OCI-LY3 (cell line): ENCODE data around the gene LRP10.
"Not testable (repeated sequence)": the region's sequence is repeated elsewhere in the genome, so short reads cannot be mapped to it uniquely, and the experiment has no call there.

ENCODE experiments used
- H2AFZ ChIP-seq: fragments of 200-600, 300-600 bp; shearing (Covaris generic); 2 replicates; pipeline ENCODE4 v1.6.0; 2014; ENCODE audit warnings: antibody characterized with exemption, low read depth, low read length
- H3K27ac ChIP-seq: fragments of 200-600, 300-600 bp; sonication (generic); 2 replicates; pipeline ENCODE4 v1.5.1; 2014; ENCODE audit warnings: mild to moderate bottlenecking, low read length, moderate library complexity, mixed read lengths
- H3K27me3 ChIP-seq: fragments of 200-600, 300-600 bp; sonication (generic); 2 replicates; pipeline ENCODE4 v1.6.1; 2014; ENCODE audit warnings: low read depth, low read length, mixed read lengths
- H3K36me3 ChIP-seq: fragments of 200-600, 300-600 bp; sonication (generic); replicated peaks from 2 replicates; pipeline ENCODE3; 2014; ENCODE audit warnings: low read depth, low read length, mixed read lengths
- H3K4me1 ChIP-seq: fragments of 300-600, 200-600 bp; sonication (generic); 2 replicates; pipeline ENCODE4 v1.6.1; 2014; ENCODE audit warnings: low read length, mixed read lengths
- H3K4me2 ChIP-seq: fragments of 200-600, 300-600 bp; sonication (generic); 2 replicates; pipeline ENCODE4 v1.6.1; 2014; ENCODE audit warnings: low read length, mixed read lengths
- H3K4me3 ChIP-seq: fragments of 300-600, 200-600 bp; sonication (generic); 2 replicates; pipeline ENCODE4 v1.5.1; 2014; ENCODE audit warnings: antibody characterized with exemption, mild to moderate bottlenecking, low read length, moderate library complexity
- H3K79me2 ChIP-seq: fragments of 300-600, 200-600 bp; shearing (Covaris generic); 2 replicates; pipeline ENCODE4 v1.6.1; 2014; ENCODE audit warnings: mild to moderate bottlenecking, low read length, mixed read lengths
- H3K9ac ChIP-seq: fragments of 300-600, 200-600 bp; shearing (Covaris generic); 2 replicates; pipeline ENCODE4 v1.6.0; 2014; ENCODE audit warnings: mild to moderate bottlenecking, low read length, moderate library complexity
- H3K9me3 ChIP-seq: fragments of 200-600, 300-600 bp; shearing (Covaris generic); 2 replicates; pipeline ENCODE4 v1.6.1; 2014; ENCODE audit warnings: low read length, mixed read lengths; ENCODE audit not compliant: insufficient read depth
- H4K20me1 ChIP-seq: fragments of 200-600, 300-600 bp; sonication (generic); 2 replicates; pipeline ENCODE4 v1.6.1; 2016; ENCODE audit warnings: low read length, mixed read lengths; ENCODE audit not compliant: insufficient read depth
- EZH2phosphoT487 ChIP-seq: fragments of 200-600 bp; shearing (Covaris generic); IDR thresholded peaks from 2 replicates; pipeline ENCODE4 v1.6.1; 2018; ENCODE audit warnings: antibody characterized with exemption, mixed run types, low read depth
- TF ChIP-seq, protein P1 (sequence below): fragments of 200-600, 300-600 bp; sonication (generic); IDR thresholded peaks from 2 replicates; pipeline ENCODE4 v1.5.1; 2014; ENCODE audit warnings: antibody characterized with exemption, low read length, low read depth

LRP10 gene

DNA sequence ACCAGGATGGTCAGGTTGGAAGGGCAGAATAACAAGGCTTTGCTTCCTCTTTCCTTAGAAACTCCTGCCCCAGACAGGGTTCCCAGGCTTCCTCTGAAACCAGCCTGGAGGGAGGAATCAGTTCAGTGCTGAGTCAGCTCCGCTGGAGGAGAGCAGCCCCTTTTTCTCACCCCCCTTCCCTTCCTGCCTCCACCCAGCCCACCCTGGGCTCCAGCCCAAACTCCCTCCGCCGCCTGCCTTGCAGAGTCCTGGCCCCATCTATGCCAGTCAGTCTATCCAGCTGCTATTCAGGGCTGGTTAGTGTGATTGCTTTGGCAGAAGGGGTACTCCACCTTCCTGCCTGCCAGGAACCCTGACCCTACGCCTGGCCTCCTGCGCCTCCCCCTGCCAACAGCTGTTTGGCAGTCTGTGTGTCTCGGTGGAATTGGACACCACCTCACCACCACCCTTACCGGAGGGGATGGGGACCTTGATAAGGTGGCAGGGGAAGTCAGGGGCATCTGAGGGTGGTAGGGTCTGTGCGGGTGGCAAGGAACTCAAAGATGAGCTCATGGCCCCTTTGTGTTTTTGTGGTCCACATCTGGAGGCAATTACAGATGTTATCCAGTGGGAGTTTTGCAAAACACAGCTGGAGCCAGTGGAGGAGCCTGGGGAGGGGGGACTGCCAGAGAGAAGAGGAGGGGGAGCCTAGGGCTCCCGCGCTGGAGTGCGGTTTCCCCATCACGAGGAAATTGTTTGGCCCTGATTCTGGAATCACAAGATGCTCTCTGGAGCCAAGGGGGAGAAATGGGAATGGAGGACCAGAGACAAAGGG lies 23.0 kb upstream of the LRP10 start:
- no peaks in the 10 kb centered on the region for H3K79me2 ChIP-seq
- H3K9me3 ChIP-seq, result no peaks in the 10 kb centered on the region
- H3K27me3 ChIP-seq, result no peaks in the 10 kb centered on the region
- no peak overlapping the region for H3K4me3 ChIP-seq
- H3K9ac ChIP-seq, result no peak overlapping the region
- no peaks in the 10 kb centered on the region for H3K36me3 ChIP-seq
- H2AFZ ChIP-seq, result no peak overlapping the region
- H3K4me1 ChIP-seq, result peaks cover 4% of the 10 kb centered on the region
- H4K20me1 ChIP-seq, result no peaks in the 10 kb centered on the region
- no peak for TF ChIP-seq EZH2phosphoT487
- TF ChIP-seq, protein P1, sequence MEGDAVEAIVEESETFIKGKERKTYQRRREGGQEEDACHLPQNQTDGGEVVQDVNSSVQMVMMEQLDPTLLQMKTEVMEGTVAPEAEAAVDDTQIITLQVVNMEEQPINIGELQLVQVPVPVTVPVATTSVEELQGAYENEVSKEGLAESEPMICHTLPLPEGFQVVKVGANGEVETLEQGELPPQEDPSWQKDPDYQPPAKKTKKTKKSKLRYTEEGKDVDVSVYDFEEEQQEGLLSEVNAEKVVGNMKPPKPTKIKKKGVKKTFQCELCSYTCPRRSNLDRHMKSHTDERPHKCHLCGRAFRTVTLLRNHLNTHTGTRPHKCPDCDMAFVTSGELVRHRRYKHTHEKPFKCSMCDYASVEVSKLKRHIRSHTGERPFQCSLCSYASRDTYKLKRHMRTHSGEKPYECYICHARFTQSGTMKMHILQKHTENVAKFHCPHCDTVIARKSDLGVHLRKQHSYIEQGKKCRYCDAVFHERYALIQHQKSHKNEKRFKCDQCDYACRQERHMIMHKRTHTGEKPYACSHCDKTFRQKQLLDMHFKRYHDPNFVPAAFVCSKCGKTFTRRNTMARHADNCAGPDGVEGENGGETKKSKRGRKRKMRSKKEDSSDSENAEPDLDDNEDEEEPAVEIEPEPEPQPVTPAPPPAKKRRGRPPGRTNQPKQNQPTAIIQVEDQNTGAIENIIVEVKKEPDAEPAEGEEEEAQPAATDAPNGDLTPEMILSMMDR, result no peak
- no peak overlapping the region for H3K4me2 ChIP-seq
- no peak overlapping the region for H3K27ac ChIP-seq

DNA sequence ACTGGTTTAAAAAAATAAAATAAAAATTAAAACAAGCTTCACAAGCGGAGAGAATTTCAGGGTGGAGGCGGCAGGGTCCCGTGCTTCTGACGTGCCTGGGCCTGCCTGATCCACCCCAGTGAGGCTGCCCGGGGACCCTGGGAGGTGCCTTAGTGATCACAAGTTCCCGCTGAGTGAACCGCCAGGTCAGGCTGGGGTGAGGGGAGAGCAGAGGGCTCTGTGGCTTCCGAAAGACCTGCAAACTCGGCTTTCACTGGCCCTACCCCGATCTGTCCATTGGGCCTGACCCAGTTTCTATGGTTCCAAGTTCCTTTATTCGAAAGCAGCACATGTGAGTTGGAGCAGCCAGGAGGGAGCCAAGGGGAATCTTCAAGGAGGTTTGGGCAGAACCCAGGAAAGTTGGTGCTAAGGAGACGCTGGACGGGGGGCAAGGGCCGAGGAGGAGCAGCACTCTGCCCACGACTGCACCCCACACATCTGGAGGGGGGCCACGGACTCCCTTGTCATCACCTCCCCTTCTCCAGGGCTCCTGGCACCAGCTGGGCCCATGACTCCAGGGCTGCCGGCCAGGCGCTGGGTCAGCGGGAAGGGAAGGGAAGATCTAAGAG lies 22.2 kb upstream of the LRP10 start:
- H3K36me3 ChIP-seq, result no peaks in the 10 kb centered on the region
- no peaks in the 10 kb centered on the region for H3K79me2 ChIP-seq
- no peak overlapping the region for H3K4me2 ChIP-seq
- H2AFZ ChIP-seq, result no peak overlapping the region
- no peaks in the 10 kb centered on the region for H3K27me3 ChIP-seq
- no peaks in the 10 kb centered on the region for H3K9me3 ChIP-seq
- peaks cover 4% of the 10 kb centered on the region for H3K4me1 ChIP-seq
- TF ChIP-seq, protein P1, result no peak
- TF ChIP-seq EZH2phosphoT487, result no peak
- no peak overlapping the region for H3K9ac ChIP-seq
- no peak overlapping the region for H3K27ac ChIP-seq
- no peak overlapping the region for H3K4me3 ChIP-seq
- no peaks in the 10 kb centered on the region for H4K20me1 ChIP-seq

DNA sequence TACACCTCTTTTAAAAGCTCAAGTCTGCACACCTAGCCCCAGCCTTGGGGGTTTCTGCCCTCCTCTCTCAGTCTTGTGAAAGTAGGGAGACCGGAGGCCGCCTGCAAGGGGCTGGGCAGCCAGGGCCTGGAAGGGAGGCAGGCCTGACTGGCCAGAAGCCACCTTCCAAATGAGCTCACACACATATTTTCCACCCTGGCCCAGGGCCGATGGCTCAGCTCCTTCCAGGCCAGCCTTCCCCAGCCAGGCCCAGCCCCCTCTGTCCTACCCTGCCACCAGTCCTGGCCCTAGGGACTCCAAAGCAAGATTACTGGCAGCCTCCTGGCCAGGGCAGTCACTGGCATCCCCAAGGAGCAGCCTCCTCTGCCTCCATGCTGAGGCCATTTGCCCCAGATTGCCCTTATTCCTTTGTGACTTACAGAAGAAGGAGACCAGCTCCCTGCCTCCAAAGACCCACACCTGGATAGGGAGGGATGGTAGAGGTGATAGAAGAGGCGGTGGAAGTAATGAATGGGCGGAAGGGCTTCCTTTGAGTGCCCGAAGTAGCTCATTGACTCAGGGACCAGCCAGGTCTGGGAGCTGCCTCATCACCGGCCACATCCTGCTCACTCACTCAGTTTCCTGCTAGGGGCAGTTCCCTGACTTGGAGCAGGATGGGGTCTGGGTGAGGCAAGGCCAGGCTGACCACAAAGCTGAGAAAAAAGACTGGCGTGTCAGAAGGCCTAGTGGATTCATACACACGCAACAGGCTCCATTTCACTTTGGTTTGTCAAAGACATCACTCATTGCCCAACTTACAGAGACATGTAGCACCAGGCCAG lies 20.4 kb upstream of the LRP10 start:
- H3K4me3 ChIP-seq, result no peak overlapping the region
- TF ChIP-seq, protein P1, result no peak
- TF ChIP-seq EZH2phosphoT487, result no peak
- no peaks in the 10 kb centered on the region for H3K27me3 ChIP-seq
- H4K20me1 ChIP-seq, result no peaks in the 10 kb centered on the region
- H3K9ac ChIP-seq, result no peak overlapping the region
- no peaks in the 10 kb centered on the region for H3K9me3 ChIP-seq
- H3K79me2 ChIP-seq, result no peaks in the 10 kb centered on the region
- H3K4me2 ChIP-seq, result no peak overlapping the region
- no peaks in the 10 kb centered on the region for H3K36me3 ChIP-seq
- no peak overlapping the region for H2AFZ ChIP-seq
- H3K4me1 ChIP-seq, result peaks cover 4% of the 10 kb centered on the region
- H3K27ac ChIP-seq, result no peak overlapping the region

DNA sequence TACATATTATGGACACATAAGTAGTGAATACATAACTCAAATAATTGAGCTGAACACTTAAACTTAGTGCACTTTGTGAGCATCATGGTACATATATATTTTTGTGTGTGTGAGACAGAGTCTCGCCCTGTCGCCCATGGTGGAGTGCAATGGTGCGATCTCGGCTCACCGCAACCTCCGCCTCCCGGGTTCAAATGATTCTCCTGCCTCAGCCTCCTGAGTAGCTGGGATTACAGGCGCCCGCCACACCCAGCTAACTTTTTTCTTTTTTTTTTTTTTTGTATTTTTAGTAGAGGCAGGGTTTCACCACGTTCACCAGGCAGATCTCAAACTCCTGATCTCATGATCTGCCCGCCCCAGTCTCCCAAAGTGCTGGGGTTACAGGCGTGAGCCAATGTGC lies 19.4 kb upstream of the LRP10 start:
- not testable (repeated sequence) for H3K4me1 ChIP-seq, H3K27me3 ChIP-seq, H3K27ac ChIP-seq, H3K4me2 ChIP-seq, H3K36me3 ChIP-seq, H3K79me2 ChIP-seq, H3K9ac ChIP-seq, H4K20me1 ChIP-seq, H2AFZ ChIP-seq, H3K9me3 ChIP-seq, H3K4me3 ChIP-seq
